OCI-LY1 (cell line): Measurements from ENCODE around the gene MVB12A.

Experiments used
- CTCF ChIP-seq: fragments of 200-600 bp; sonication (generic), shearing (Covaris generic); IDR thresholded peaks from 2 replicates; pipeline ENCODE4 v1.5.1; 2017; ENCODE audit warnings: mild to moderate bottlenecking, antibody characterized with exemption, low read length, moderate library complexity, mixed read lengths
- EZH2 ChIP-seq: fragments of 200-600 bp; sonication (generic), shearing (Covaris generic); IDR thresholded peaks from 2 replicates; pipeline ENCODE4 v1.8.0; 2017; ENCODE audit warnings: borderline replicate concordance, mixed run types, mild to moderate bottlenecking, antibody characterized with exemption, low read length, moderate library complexity, mixed read lengths

GRCh38 chr19:17389288-17389687 is 30.6 kb upstream of the MVB12A start:
- no peak for TF ChIP-seq CTCF
- no peak for TF ChIP-seq EZH2
